ENCODE results near the gene MOB3A. TPM values are rescaled to one million over a fixed set of nuclear protein-coding genes. Genes with fewer than 3 reads are reported as not detected.

Gene MOB3A
- total and polyA plus RNA-seq, 2 experiments from 2014 or later = 2.9 to 5.9 TPM

DNA sequence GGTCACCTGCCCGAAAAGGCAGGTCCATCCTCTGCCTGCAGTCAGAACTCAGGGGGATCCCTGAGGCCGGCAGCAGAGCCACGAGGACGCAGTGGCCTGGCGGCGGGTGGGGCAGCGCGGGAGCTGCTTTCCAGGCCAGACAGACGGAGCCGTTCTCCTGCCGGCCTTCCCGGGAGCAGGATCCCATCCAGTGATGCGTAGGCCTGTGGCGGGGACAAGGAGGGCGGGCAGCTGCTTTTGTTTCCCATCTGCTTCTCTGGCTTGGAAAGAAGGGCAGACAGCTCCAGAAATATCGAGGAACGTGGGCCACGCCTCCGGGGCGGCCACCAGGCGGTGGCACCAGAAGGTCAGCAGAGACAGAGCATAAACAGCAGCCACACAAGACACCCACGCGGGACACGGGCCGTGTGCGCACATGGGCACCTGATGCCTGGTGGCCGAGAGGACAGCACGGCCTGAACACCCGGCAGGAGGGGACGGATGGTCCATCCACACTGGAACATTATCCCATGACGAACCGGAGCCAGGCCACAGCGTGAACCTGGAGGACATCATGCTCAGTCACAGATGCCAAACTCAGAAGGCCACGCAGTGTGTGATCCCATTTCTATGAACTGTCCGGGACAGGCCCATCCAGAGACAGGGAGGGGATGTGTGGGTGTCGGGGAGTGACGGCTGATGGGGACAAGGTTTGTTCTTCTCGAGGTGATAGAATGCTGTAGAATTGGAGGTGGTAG is 31.2 kb downstream of the MOB3A start:
- Histone ChIP-seq H4K20me1 (replicated peaks; ENCODE audit: insufficient read depth) (no peaks in the 10 kb centered on the region), H3K4me3 (no peak overlapping the region), H3K4me1 (ENCODE audit: insufficient read depth) (peaks cover 19% of the 10 kb centered on the region), H3F3A (replicated peaks; ENCODE audit: low read depth) (peaks cover 13% of the 10 kb centered on the region; the same call in 1 of the 2 replicates), H3K79me2 (replicated peaks; ENCODE audit: insufficient read depth) (no peaks in the 10 kb centered on the region), H3K4me2 (no peak overlapping the region), H3K27ac (ENCODE audit: low read depth) (no peak overlapping the region; the same call in 1 of the 2 replicates), H3K36me3 (ENCODE audit: insufficient read depth) (no peaks in the 10 kb centered on the region), H3K9me2 (ENCODE audit: insufficient read depth) (no peaks in the 10 kb centered on the region), H2AFZ (peak overlapping the region; percentile 81; the same call in 1 of the 2 replicates), H3K27me3 (ENCODE audit: insufficient read depth) (no peaks in the 10 kb centered on the region)
- Mint-ChIP-seq H3K9me3 (no peaks in the 10 kb centered on the region), H3K36me3 (ENCODE audit: low read depth) (no peaks in the 10 kb centered on the region; the same call in 2 of the 3 replicates), H3K27me3 (ENCODE audit: insufficient read depth, low read depth, poor library complexity) (peaks cover 13% of the 10 kb centered on the region), H3K4me3 (no peak overlapping the region), H3K4me1 (peaks cover 18% of the 10 kb centered on the region; the same call in 2 of the 3 replicates), H3K27ac (no peak overlapping the region)
- DNase-seq (ENCODE audit: low spot score) = no peak
- TF ChIP-seq ZNF114 (CRISPR knock-in tag; IDR thresholded peaks at IDR 0.05) (no peak), NANOG (IDR thresholded peaks at IDR 0.05; ENCODE audit: borderline replicate concordance) (no peak), JUNB (IDR thresholded peaks at IDR 0.05; ENCODE audit: unreplicated experiment) (no peak), ZNF331 (CRISPR knock-in tag; IDR thresholded peaks at IDR 0.05; ENCODE audit: low read depth) (no peak), POLR2AphosphoS5 (IDR thresholded peaks at IDR 0.05; ENCODE audit: low read depth) (no peak), EZH2 (IDR thresholded peaks at IDR 0.05; ENCODE audit: low read depth, unreplicated experiment) (no peak), ZNF462 (CRISPR knock-in tag; IDR thresholded peaks at IDR 0.05) (no peak), REST (IDR thresholded peaks at IDR 0.05; ENCODE audit: unreplicated experiment) (no peak), CTCF (conservative IDR thresholded peaks at IDR 0.05; ENCODE audit: low read depth in 2 of 2) (no peak), CREB1 (CRISPR knock-in tag; IDR thresholded peaks at IDR 0.05; ENCODE audit: low read depth) (no peak)
- ATAC-seq = no peak
